Uterus (tissue), 4 donors: ENCODE results near the gene KLK10. TPM values are rescaled to one million over a fixed set of nuclear protein-coding genes. Genes with fewer than 3 reads are reported as not detected.

Experiments used
- DNase-seq, 2 donors: peaks; one replicate each; pipeline ENCODE4 v3.0.0-alpha.2; 2019 to 2020
- H3K27ac ChIP-seq, 2 donors: fragments of 200-600 bp; sonication (generic); 1 replicate in 1 of 2; 2 replicates in 1 of 2; pipeline ENCODE4 v1.5.1; 2016 to 2018
- H3K27me3 ChIP-seq, 2 donors: fragments of 200-600 bp; sonication (generic); one replicate each; pipeline ENCODE4 v1.5.1; 2018 to 2019; ENCODE audit warnings: control low read depth in 1 of 2
- H3K36me3 ChIP-seq, 2 donors: fragments of 200-600 bp; sonication (generic); one replicate each; pipeline ENCODE4 v1.5.1; 2019; ENCODE audit warnings: control low read depth in 1 of 2
- H3K4me1 ChIP-seq, 2 donors: fragments of 200-600 bp; sonication (generic); one replicate each; pipeline ENCODE4 v1.5.1; 2018 to 2019; ENCODE audit warnings: control low read depth in 1 of 2
- H3K4me3 ChIP-seq, 2 donors: fragments of 200-600 bp; sonication (generic); 1 replicate in 1 of 2; 2 replicates in 1 of 2; pipeline ENCODE4 v1.5.1; 2018 to 2019; ENCODE audit warnings: mild to moderate bottlenecking in 1 of 2
- H3K9me3 ChIP-seq, 2 donors: fragments of 200-600 bp; sonication (generic); one replicate each; pipeline ENCODE4 v1.5.1; 2019; ENCODE audit warnings: control low read depth in 1 of 2
- CTCF ChIP-seq, 4 experiments: fragments of 200-600 bp in 2 of 4; fragments of 450-650 bp in 2 of 4; sonication (generic) in 2 of 4; IDR thresholded peaks; one replicate each; pipeline ENCODE4 v1.5.1; 2016 to 2019; ENCODE audit warnings: antibody characterized with exemption in 4 of 4, mild to moderate bottlenecking in 2 of 4, moderate library complexity in 1 of 4
- POLR2A ChIP-seq, 2 donors: fragments of 450-650 bp; IDR thresholded peaks; one replicate each; pipeline ENCODE4 v1.6.1; 2016; ENCODE audit warnings: antibody characterized with exemption in 2 of 2, mild to moderate bottlenecking in 1 of 2, moderate library complexity in 1 of 2
- intact Hi-C: fragments of 100-400 bp; cut with DNase I; formaldehyde crosslinking; loops from one replicate; pipeline ENCODE4 v1.15.1; 2023; ENCODE audit warnings: low total_unique reads
- total RNA-seq, 4 donors: library from RNA; depleted of rRNA in 3 of 4; stranded (reverse); fragments of >200 nt in 3 of 4; gene quantifications; one replicate each; pipeline versions ENCODE4 v1.1.0 to v1.2.4, GENCODE V29; 2014 to 2023
- donor health status: DM: yes; HTN: yes; CAD: no.

KLK10 gene
- total RNA-seq, 4 donors from 2014 or later = 3.8 to 4.1 TPM; not detected in 2

DNA sequence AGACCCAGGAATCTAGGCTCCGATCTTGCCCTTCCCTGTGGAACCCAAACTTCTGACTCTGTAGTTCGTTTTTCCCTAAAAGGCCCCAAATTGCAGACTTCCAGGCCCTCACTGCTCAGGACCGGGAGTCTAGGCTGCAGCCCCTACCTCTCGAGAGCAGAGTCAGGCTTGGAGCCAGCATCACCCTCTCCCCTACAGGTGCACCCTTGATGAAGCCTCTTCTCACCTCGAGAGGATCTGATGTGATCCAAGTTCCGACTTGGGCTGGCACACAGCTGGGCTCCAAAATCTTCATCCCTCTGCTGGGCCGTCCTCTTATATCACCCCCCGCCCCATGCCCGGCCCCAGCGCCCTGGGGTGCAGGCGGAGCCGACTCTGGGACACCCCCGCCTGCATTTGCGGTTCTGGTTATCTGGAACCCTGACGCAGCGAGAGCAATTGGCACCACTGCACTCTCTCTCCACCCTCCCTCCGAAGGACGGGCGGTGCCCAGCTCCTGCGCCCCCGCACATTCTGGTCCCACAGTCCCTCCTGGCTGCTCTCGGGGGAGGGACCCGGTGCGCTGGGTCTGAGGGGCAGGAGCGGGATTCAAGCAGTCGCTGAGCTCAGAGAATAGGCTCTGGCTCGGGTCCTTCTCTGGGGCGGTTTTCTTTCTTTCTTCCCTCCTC, 35.8 kb downstream of the KLK10 start, which contains the start of gene KLK7:
KLK7 (minus strand) TSS at position 293 of the 668 bp plus-strand sequence. CDS start 1,518 bp downstream, outside the sequence.
- Histone ChIP-seq H3K9me3 (no peaks in the 10 kb centered on the region), H3K4me1 (no peaks in the 10 kb centered on the region), H3K27me3 (peaks cover 0 to 4% of the 10 kb centered on the region in 2 donors), H3K36me3 (no peaks in the 10 kb centered on the region), H3K27ac (no peak within 1 kb of the TSS), H3K4me3 (no peak within 1 kb of the TSS)
- intact Hi-C loops = no loop called here
- TF ChIP-seq POLR2A (IDR thresholded peaks at IDR 0.05) = no peak
- TF ChIP-seq CTCF (IDR thresholded peaks at IDR 0.05) = no peak
- no peak for DNase-seq

DNA sequence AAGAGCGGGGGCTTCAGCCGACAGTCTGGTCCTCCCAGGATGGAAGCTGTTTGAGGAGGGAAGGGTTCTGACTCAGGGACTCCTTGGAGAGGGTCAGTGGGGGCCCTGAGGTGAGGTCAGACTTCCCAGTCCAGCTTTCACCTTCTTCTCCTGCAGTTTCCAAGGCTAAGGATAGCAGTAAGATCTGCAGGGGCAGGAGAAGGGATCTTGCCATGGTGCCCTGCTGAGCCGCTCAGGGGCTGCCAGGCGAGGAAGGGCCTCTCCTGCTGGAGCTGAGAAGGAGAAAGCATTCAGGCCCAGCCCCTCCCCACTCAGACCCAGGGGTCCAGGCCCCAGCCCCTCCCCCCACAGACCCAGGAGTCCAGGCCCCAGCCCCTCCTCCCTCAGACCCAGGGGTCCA, 37.3 kb downstream of the KLK10 start:
- H3K36me3 ChIP-seq = no peaks in the 10 kb centered on the region
- intact Hi-C loops = no loop called here
- H3K4me3 ChIP-seq = no peak overlapping the region
- H3K4me1 ChIP-seq = no peaks in the 10 kb centered on the region
- TF ChIP-seq CTCF (IDR thresholded peaks at IDR 0.05) (no peak), POLR2A (IDR thresholded peaks at IDR 0.05) (no peak)
- no peak overlapping the region for H3K27ac ChIP-seq
- DNase-seq = no peak
- no peaks in the 10 kb centered on the region for H3K9me3 ChIP-seq
- H3K27me3 ChIP-seq = peaks cover 0 to 4% of the 10 kb centered on the region in 2 donors

- Histone ChIP-seq H3K9me3 (no peaks in the 10 kb centered on the region), H3K4me1 (no peaks in the 10 kb centered on the region)
- intact Hi-C loops = no loop called here
These were observed 37.8 kb downstream of the KLK10 start for GRCh38 chr19:50981587-50982146.

DNA sequence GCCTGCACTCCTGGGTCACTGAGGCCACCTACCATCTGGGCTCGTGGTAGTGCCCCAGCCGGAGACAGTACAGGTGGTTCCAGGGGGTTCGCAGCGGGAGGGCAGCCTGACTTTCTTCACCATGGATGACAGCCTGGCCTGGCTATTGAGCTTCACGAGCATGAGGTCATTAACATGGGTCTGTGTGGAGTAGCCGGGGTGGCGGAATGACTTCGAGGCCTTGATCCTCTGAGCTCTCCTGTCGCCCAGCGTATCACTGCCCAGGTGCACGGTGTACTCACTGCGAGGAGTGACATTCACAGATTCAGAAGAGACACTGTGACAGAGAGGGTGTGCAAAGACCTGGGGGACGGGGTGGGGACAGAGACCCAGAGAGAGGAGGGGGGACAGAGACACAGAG, 39.3 kb downstream of the KLK10 start:
- peaks cover 0 to 4% of the 10 kb centered on the region in 2 donors for H3K27me3 ChIP-seq
- H3K4me1 ChIP-seq = no peaks in the 10 kb centered on the region
- H3K36me3 ChIP-seq = no peaks in the 10 kb centered on the region
- no peaks in the 10 kb centered on the region for H3K9me3 ChIP-seq
- DNase-seq = no peak
- intact Hi-C loops = no loop called here
- no peak for TF ChIP-seq POLR2A (IDR thresholded peaks at IDR 0.05)
- TF ChIP-seq CTCF (IDR thresholded peaks at IDR 0.05) = no peak
- no peak overlapping the region for H3K27ac ChIP-seq
- no peak overlapping the region for H3K4me3 ChIP-seq

More at GRCh38 chr19:50981587-50982146, 37.8 kb downstream of the KLK10 start:
- TF ChIP-seq POLR2A (IDR thresholded peaks at IDR 0.05) (no peak), CTCF (IDR thresholded peaks at IDR 0.05) (no peak)
- no peak for DNase-seq
- Histone ChIP-seq H3K36me3 (no peaks in the 10 kb centered on the region), H3K27me3 (peaks cover 0 to 4% of the 10 kb centered on the region in 2 donors), H3K27ac (no peak overlapping the region), H3K4me3 (no peak overlapping the region)

DNA sequence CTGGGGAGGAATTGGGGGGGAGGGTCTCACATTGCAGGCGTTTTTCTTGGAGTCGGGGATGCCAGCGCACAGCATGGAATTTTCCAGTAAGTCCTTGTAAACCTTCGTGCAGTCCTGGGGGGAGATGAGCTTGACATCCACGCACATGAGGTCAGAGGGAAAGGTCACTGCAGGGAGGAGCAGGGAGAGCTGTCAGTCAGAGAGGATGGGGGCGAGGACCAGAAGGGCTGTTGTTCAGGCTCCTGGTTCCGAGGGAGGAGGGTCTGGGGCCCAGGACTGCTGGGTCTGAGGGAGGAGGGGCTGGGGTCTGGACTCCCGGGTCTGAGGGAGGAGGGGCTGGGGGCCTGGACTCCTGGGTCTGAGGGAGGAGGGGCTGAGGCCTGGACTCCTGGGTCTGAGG, 39.8 kb downstream of the KLK10 start:
- Histone ChIP-seq H3K27ac (no peak overlapping the region), H3K9me3 (no peaks in the 10 kb centered on the region), H3K4me3 (no peak overlapping the region), H3K4me1 (no peaks in the 10 kb centered on the region), H3K36me3 (no peaks in the 10 kb centered on the region), H3K27me3 (peaks cover 0 to 4% of the 10 kb centered on the region in 2 donors)
- DNase-seq = no peak
- TF ChIP-seq POLR2A (IDR thresholded peaks at IDR 0.05) (no peak), CTCF (IDR thresholded peaks at IDR 0.05) (no peak)
- intact Hi-C loops = no loop called here
